Kidney (tissue), 14 donors: ENCODE results near the gene PAIP2B. TPM values are rescaled to one million over a fixed set of nuclear protein-coding genes. Genes with fewer than 3 reads are reported as not detected.

Experiments used
- DNase-seq, 5 donors: peaks; one replicate each; pipeline ENCODE4 v3.0.0-alpha.2; 2013 to 2020
- FAIRE-seq: peaks from 2 replicates; lab custom pipeline; 2012; peaks lifted over from hg19 to GRCh38; lab: Jason Lieb, UNC
- H3K27ac ChIP-seq, 2 donors: one replicate each; pipeline ENCODE4 v1.7.0; 2013; ENCODE audit warnings: low read depth in 2 of 2, low read length in 2 of 2, inconsistent platforms in 1 of 2
- H3K27me3 ChIP-seq: one replicate; pipeline ENCODE4 v1.7.1; 2013; ENCODE audit warnings: low read length, inconsistent platforms; ENCODE audit not compliant: control insufficient read depth, insufficient read depth
- H3K36me3 ChIP-seq, 3 donors: one replicate each; pipeline versions ENCODE4 v1.7.0 to v1.7.1; 2013; ENCODE audit warnings: low read length in 3 of 3, control low read depth in 1 of 3, inconsistent platforms in 1 of 3; ENCODE audit not compliant: insufficient read depth in 3 of 3, control insufficient read depth in 2 of 3
- H3K4me1 ChIP-seq, 3 donors: one replicate each; pipeline versions ENCODE4 v1.7.0 to v1.7.1; 2013; ENCODE audit warnings: low read length in 3 of 3, inconsistent platforms in 1 of 3, low read depth in 1 of 3; ENCODE audit not compliant: control insufficient read depth in 2 of 3, insufficient read depth in 2 of 3
- H3K4me3 ChIP-seq, 3 donors: one replicate each; pipeline versions ENCODE4 v1.7.0 to v1.8.1; 2013; ENCODE audit warnings: low read length in 3 of 3, control low read depth in 1 of 3, inconsistent platforms in 1 of 3
- H3K9ac ChIP-seq, 3 donors: one replicate each; pipeline versions ENCODE4 v1.7.0 to v1.7.1; 2013; ENCODE audit warnings: low read length in 3 of 3, control low read depth in 1 of 3, inconsistent platforms in 1 of 3
- H3K9me3 ChIP-seq, 3 donors: one replicate each; pipeline versions ENCODE4 v1.7.0 to v1.7.1; 2013; ENCODE audit warnings: low read length in 3 of 3, control low read depth in 1 of 3, inconsistent platforms in 1 of 3; ENCODE audit not compliant: control insufficient read depth in 2 of 3, insufficient read depth in 1 of 3
- intact Hi-C: fragments of 100-400 bp; cut with DNase I; formaldehyde crosslinking; loops from one replicate; pipeline ENCODE4 v1.11.1; 2022
- polyA plus RNA-seq: library from polyadenylated mRNA; stranded (reverse); fragments of 350-450 nt; fragmentation: Illumina TruSeq; extraction: RNeasy Lipid Tissue Mini Kit (QIAGEN cat#74804); gene quantifications from one replicate; pipeline ENCODE4 v1.2.3, GENCODE V29; 2014; ENCODE audit warnings: low read depth, low replicate concordance; ENCODE audit not compliant: insufficient read depth
- total RNA-seq: library from RNA; stranded (reverse); fragmentation: NEBNext Ultra II Directional; extraction: Animal tissue kit (Norgen Biotek cat#: 25700); gene quantifications from one replicate; pipeline ENCODE4 v1.2.1, GENCODE V29; 2021
- TF ChIP-seq, protein P1 (sequence below): IDR thresholded peaks from 3 replicates; pipeline ENCODE4 v1.5.1; 2012; ENCODE audit warnings: mild to moderate bottlenecking, moderate library complexity, borderline replicate concordance; ENCODE audit not compliant: insufficient read depth; ENCODE audit errors: extremely low read depth
- donor health status: control.
- donor health status: control.
- donor health status: control.
- donor health status: control.
- donor health status: control.
- donor health status: DM: yes; HTN: yes; CAD: no.
- donor health status: Normal renal cell carcinoma (clear cell type).

Gene PAIP2B
- total and polyA plus RNA-seq, 2 donors from 2014 or later: 9.3 to 10.6 TPM

DNA sequence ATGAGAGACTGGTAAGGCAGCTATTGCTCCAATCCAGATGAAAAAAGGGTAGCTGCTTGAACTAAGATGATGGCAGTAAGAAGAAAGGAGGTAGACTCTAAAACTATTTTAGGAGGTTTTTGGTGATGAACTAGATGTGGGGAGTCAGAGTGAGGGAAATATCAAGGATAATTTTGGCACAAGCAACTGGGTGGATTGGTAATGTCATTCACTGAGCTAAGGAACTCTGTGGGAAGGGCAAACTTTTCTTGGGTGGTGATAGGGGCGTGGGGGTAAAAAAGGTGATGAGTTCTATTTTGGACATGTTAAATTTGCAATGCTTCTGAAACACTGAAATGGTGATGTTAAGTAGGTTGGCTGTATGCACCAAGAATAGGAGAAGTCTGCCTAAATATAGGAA lies 19.3 kb downstream of the PAIP2B start:
- Histone ChIP-seq H3K36me3 (no peaks in the 10 kb centered on the region), H3K9ac (no peak overlapping the region), H3K4me1 (no peaks in the 10 kb centered on the region), H3K4me3 (no peak overlapping the region), H3K27ac (no peak overlapping the region), H3K9me3 (no peaks in the 10 kb centered on the region), H3K27me3 (no peaks in the 10 kb centered on the region)
- DNase-seq: no peak
- TF ChIP-seq, protein P1, sequence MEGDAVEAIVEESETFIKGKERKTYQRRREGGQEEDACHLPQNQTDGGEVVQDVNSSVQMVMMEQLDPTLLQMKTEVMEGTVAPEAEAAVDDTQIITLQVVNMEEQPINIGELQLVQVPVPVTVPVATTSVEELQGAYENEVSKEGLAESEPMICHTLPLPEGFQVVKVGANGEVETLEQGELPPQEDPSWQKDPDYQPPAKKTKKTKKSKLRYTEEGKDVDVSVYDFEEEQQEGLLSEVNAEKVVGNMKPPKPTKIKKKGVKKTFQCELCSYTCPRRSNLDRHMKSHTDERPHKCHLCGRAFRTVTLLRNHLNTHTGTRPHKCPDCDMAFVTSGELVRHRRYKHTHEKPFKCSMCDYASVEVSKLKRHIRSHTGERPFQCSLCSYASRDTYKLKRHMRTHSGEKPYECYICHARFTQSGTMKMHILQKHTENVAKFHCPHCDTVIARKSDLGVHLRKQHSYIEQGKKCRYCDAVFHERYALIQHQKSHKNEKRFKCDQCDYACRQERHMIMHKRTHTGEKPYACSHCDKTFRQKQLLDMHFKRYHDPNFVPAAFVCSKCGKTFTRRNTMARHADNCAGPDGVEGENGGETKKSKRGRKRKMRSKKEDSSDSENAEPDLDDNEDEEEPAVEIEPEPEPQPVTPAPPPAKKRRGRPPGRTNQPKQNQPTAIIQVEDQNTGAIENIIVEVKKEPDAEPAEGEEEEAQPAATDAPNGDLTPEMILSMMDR: no peak
- intact Hi-C loops: no loop called here
- FAIRE-seq: no peak

DNA sequence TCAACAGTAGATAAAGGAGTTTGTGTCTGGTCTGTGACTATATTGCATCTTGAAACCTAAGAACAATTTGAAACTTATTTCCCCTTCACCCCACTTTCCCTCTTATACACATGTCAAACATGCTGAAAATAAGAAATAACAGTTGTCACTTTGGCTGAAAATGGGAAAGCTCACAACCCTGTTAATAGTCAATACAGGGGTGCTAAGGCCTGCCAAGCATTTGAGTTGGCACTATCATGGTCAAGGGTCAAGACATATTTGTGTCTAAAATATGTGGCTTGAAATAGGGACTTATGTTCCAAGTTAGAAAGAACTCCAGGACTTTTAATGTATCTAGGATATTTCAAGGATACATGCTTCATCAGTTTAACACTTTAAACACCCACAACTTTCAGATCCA lies 20.6 kb downstream of the PAIP2B start:
- H3K9ac ChIP-seq: no peak overlapping the region
- no peak for FAIRE-seq

DNA sequence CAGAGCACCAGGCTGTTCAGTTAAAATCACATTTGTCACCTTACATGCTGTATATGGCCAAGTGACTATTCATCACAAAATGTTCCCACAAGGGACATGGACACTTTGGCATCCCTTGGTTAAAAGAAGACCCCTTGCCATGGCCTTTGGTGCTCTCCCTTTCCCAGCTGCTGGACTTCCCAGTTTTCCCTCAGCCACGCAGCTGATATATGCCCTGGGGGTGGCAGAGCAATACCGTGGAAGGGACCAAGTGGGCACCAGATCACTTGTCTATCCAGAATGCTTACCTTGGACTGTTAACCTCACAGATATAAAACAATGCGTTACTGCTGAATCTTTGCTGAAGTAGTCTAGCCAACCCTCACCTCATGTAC lies 35.3 kb downstream of the PAIP2B start:
- TF ChIP-seq, protein P1: no peak
- Histone ChIP-seq H3K4me3 (no peak overlapping the region), H3K4me1 (no peaks in the 10 kb centered on the region), H3K27me3 (no peaks in the 10 kb centered on the region), H3K9ac (no peak overlapping the region), H3K36me3 (peaks cover 0 to 3% (median 2%) of the 10 kb centered on the region in 3 donors), H3K9me3 (no peaks in the 10 kb centered on the region), H3K27ac (no peak overlapping the region)
- DNase-seq (no peak), FAIRE-seq (no peak)
- intact Hi-C loops: no loop called here

More for the DNA sequence above, 20.6 kb downstream of the PAIP2B start:
- no peak overlapping the region for H3K27ac ChIP-seq
- H3K4me1 ChIP-seq: no peaks in the 10 kb centered on the region
- TF ChIP-seq, protein P1: no peak
- DNase-seq: no peak
- H3K9me3 ChIP-seq: no peaks in the 10 kb centered on the region
- H3K36me3 ChIP-seq: peaks cover 0 to 11% (median 0%) of the 10 kb centered on the region in 3 donors
- H3K4me3 ChIP-seq: no peak overlapping the region
- intact Hi-C loops: no loop called here
- no peaks in the 10 kb centered on the region for H3K27me3 ChIP-seq
